Ishikawa (cell line): ENCODE measurements around the gene ASPDH.

ENCODE experiments used
- CEBPB ChIP-seq: IDR thresholded peaks from 2 replicates; pipeline ENCODE4 v1.6.1; 2012
- CREB1 ChIP-seq: IDR thresholded peaks from 2 replicates; pipeline ENCODE4 v1.6.1; 2012; ENCODE audit warnings: low read depth
- EGR1 ChIP-seq: IDR thresholded peaks from 2 replicates; pipeline ENCODE4 v1.6.1; 2012
- EP300 ChIP-seq: IDR thresholded peaks from 2 replicates; pipeline ENCODE4 v1.6.1; 2012; ENCODE audit warnings: borderline replicate concordance
- FOXM1 ChIP-seq: IDR thresholded peaks from 2 replicates; pipeline ENCODE4 v1.6.1; 2012; ENCODE audit warnings: low read depth, borderline replicate concordance
- NFIC ChIP-seq: IDR thresholded peaks from 2 replicates; pipeline ENCODE4 v1.6.1; 2012
- RAD21 ChIP-seq: IDR thresholded peaks from 2 replicates; pipeline ENCODE4 v1.6.1; 2012; ENCODE audit warnings: low read depth
- TAF1 ChIP-seq: IDR thresholded peaks from 2 replicates; pipeline ENCODE4 v1.6.1; 2012; ENCODE audit warnings: low read depth, mild to moderate bottlenecking
- TCF12 ChIP-seq: IDR thresholded peaks from 2 replicates; pipeline ENCODE4 v1.6.1; 2012; ENCODE audit warnings: low read depth
- TEAD4 ChIP-seq: IDR thresholded peaks from 2 replicates; pipeline ENCODE4 v1.6.1; 2012
- YY1 ChIP-seq: IDR thresholded peaks from 2 replicates; pipeline ENCODE4 v1.6.1; 2012; ENCODE audit warnings: low read depth
- ZBTB7A ChIP-seq: IDR thresholded peaks from 2 replicates; pipeline ENCODE4 v1.6.1; 2012; ENCODE audit warnings: low read depth
- TF ChIP-seq, protein P1 (sequence below): IDR thresholded peaks from 2 replicates; pipeline ENCODE4 v1.6.1; 2012; ENCODE audit warnings: low read depth, mild to moderate bottlenecking
- TF ChIP-seq, protein P2 (sequence below): IDR thresholded peaks from 2 replicates; pipeline ENCODE4 v1.6.1; 2012
- TF ChIP-seq, protein P3 (sequence below): IDR thresholded peaks from 2 replicates; pipeline ENCODE4 v1.6.1; 2012

Gene ASPDH

DNA sequence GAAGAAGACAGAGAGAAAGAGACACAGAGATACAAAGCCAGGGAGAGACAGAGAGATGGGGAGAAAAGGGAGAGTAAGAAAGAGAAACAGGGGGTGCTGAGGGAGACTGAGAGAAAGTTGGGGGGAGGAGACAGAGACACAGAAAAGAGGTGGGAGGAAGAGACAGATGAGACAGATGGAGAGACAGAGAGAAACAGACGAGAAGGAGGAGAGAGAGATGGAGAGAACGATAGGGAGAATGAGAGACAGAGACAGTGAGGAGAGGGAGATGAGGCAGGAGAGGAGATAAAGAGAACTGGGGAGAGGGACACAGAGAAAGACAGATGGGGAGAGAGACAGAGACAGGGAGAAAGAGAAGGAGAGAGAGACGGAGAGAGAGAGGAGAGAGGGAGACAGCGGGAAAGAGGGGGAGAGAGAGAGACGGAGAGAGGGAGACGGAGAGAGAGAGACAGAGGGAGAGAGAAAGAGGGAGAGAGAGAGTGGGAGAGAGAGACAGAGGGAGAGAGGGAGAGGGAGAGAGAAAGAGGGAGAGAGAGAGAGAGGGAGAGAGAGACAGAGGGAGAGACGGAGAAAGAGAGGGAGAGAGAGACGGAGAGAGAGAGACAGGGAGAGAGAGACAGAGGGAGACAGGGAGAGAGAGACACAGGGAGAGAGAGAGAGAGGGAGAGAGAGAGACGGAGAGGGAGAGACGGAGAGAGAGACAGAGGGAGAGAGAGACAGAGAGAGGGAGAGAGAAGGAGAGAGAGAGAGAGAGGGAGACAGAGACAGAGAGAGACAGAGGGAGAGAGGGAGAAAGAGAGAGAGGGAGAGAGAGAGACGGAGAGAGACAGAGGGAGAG, 15.3 kb downstream of the ASPDH start:
- TF ChIP-seq CREB1 (no peak), FOXM1 (no peak), YY1 (no peak), RAD21 (no peak), CEBPB (no peak), TEAD4 (no peak), EGR1 (no peak), NFIC (no peak), EP300 (no peak)
- TF ChIP-seq, protein P1, sequence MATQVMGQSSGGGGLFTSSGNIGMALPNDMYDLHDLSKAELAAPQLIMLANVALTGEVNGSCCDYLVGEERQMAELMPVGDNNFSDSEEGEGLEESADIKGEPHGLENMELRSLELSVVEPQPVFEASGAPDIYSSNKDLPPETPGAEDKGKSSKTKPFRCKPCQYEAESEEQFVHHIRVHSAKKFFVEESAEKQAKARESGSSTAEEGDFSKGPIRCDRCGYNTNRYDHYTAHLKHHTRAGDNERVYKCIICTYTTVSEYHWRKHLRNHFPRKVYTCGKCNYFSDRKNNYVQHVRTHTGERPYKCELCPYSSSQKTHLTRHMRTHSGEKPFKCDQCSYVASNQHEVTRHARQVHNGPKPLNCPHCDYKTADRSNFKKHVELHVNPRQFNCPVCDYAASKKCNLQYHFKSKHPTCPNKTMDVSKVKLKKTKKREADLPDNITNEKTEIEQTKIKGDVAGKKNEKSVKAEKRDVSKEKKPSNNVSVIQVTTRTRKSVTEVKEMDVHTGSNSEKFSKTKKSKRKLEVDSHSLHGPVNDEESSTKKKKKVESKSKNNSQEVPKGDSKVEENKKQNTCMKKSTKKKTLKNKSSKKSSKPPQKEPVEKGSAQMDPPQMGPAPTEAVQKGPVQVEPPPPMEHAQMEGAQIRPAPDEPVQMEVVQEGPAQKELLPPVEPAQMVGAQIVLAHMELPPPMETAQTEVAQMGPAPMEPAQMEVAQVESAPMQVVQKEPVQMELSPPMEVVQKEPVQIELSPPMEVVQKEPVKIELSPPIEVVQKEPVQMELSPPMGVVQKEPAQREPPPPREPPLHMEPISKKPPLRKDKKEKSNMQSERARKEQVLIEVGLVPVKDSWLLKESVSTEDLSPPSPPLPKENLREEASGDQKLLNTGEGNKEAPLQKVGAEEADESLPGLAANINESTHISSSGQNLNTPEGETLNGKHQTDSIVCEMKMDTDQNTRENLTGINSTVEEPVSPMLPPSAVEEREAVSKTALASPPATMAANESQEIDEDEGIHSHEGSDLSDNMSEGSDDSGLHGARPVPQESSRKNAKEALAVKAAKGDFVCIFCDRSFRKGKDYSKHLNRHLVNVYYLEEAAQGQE = no peak
- TF ChIP-seq, protein P2, sequence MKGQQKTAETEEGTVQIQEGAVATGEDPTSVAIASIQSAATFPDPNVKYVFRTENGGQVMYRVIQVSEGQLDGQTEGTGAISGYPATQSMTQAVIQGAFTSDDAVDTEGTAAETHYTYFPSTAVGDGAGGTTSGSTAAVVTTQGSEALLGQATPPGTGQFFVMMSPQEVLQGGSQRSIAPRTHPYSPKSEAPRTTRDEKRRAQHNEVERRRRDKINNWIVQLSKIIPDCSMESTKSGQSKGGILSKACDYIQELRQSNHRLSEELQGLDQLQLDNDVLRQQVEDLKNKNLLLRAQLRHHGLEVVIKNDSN = no peak

DNA sequence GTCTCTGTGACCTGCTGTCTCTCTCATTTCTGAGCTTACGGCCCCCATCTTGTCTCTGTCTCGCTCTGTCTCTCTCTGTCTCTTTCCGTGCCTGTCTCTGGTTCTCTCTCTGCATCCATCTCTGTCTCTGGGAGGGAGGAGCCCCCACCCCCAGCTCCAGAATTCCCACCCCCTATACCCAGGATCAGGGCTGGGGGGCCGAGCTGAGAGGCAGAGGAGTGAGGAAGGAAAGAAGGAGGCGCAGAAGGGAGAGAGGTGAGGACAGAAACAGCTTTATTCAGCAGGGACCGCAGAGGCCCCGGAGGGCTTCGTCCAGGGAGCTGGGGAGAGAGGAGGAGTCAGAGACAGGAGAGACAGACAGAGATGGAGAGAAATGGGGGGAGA, 16.7 kb downstream of the ASPDH start:
- TF ChIP-seq YY1 (no peak), CREB1 (no peak), TAF1 (no peak), CEBPB (no peak), TCF12 (no peak), FOXM1 (no peak), NFIC (no peak), EGR1 (no peak), TEAD4 (no peak), RAD21 (no peak), EP300 (no peak)
- TF ChIP-seq, protein P1 = no peak
- TF ChIP-seq, protein P3, sequence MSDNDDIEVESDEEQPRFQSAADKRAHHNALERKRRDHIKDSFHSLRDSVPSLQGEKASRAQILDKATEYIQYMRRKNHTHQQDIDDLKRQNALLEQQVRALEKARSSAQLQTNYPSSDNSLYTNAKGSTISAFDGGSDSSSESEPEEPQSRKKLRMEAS = no peak
- TF ChIP-seq, protein P2 = no peak

DNA sequence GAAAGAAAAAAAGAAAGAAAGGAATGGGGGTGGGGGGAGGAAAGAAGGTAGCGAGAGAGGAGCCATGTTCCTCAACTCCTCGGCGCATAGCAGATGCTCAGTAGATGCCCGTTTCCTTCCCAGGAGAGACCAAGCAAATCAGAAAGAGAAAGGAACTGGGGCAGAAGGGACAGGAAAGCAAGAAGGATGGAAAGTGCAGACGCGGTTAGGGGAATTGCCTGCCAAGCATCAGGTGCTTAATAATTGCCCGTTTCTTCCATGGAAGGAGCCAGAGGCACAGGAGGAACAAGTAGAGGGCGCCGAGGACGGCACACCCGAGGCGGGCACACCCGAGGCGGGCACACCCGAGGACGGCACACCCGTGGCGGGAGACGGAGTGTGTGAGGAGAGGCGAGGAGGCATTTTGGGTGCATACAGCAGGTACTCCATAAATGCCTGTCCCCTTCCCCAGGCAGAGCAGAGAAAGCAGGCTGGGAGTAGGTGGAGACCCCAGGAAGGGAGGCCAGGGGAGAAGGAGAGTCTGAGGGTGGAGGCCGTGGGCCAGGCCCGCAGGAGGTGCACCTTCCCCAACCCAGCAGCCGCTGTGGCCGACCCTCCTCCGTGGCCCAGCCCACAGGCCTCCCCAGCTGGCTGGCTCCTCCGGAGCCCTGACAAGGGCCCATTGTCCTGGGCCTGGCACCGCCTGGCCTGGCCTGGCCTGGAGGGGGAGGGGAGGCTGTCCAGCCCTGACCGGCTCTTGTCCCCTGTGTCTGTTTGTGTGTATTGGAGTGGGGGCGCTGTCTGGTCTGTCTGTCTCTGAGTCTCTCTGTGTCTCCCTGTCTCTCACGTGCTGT, 17.3 kb downstream of the ASPDH start:
- TF ChIP-seq, protein P3 = no peak
- TF ChIP-seq EGR1 = no peak
- TF ChIP-seq, protein P1 = no peak
- TF ChIP-seq ZBTB7A = no peak
- no peak for TF ChIP-seq TAF1
- TF ChIP-seq CEBPB = no peak
- TF ChIP-seq FOXM1 = no peak
- TF ChIP-seq TCF12 = no peak
- TF ChIP-seq YY1 = no peak
- no peak for TF ChIP-seq NFIC
- TF ChIP-seq EP300 = no peak

DNA sequence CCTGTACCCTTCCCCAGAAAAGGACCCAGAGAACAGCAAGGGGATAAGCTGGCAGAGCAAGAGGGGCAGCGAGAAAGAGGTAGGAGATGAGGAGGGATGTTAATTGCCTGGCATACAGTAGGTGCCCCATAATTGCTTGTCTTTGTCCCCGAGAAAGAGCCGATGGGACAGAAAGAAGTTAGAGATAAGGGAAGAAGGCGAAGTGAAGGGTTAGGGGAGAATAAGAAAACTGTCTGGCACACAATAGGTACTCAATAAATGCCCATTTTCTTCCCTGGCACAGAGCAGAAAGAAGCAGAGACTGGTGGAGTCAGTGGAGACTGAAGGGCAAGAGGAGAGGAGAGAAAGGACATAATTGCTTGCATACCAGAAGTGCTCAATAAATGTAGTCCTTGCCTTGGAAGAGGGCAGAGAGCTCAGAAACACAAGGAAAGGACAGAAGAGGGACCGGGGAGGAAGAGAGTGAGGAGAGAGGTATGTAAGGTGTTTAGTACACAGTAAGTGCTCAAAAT, 18.6 kb downstream of the ASPDH start:
- TF ChIP-seq EP300 (no peak), TAF1 (no peak), FOXM1 (no peak), EGR1 (no peak), ZBTB7A (no peak), CEBPB (no peak), RAD21 (no peak), TCF12 (no peak), YY1 (no peak), NFIC (no peak), TEAD4 (no peak)
- TF ChIP-seq, protein P3 = no peak
- TF ChIP-seq, protein P2 = no peak
